Activated CD4-positive, CD25-positive, alpha-beta regulatory T cell treated with anti-CD3 and anti-CD28 coated beads, Interleukin-2, amount 50 U/mL, for 24 hours (primary cell): ENCODE measurements around the gene OXSR1.
A peak's percentile ranks its signal among the peaks of the same experiment; 100 is the strongest.
"Not testable (repeated sequence)": the region's sequence is repeated elsewhere in the genome, so short reads cannot be mapped to it uniquely, and the experiment has no call there.

ENCODE experiments used
- ATAC-seq, 2 donors: fragments of 150-1000 bp; cut with Tn5 transposase; one replicate each; pipeline ENCODE4 v1.10.0; 2021; ENCODE audit warnings: mild to moderate bottlenecking in 1 of 2, moderate library complexity in 1 of 2

OXSR1 gene

GRCh38 chr3:38128303-38128655 is 37.1 kb upstream of the OXSR1 start:
- no peak for ATAC-seq

GRCh38 chr3:38129058-38129457 is 36.3 kb upstream of the OXSR1 start:
- no peak for ATAC-seq

GRCh38 chr3:38130631-38131065 is 34.7 kb upstream of the OXSR1 start:
- ATAC-seq, result no peak

GRCh38 chr3:38131621-38132369 is 33.5 kb upstream of the OXSR1 start:
- no peak for ATAC-seq

- ATAC-seq, result no peak
Observed at GRCh38 chr3:38133209-38133556, 32.2 kb upstream of the OXSR1 start.

GRCh38 chr3:38133557-38134405 is 31.6 kb upstream of the OXSR1 start:
- no peak for ATAC-seq

GRCh38 chr3:38134517-38135143 is 30.7 kb upstream of the OXSR1 start:
- ATAC-seq, result not testable (repeated sequence)

- not testable (repeated sequence) for ATAC-seq
Observed at GRCh38 chr3:38135621-38136277, 29.6 kb upstream of the OXSR1 start.

GRCh38 chr3:38136393-38136776 is 29.0 kb upstream of the OXSR1 start:
- ATAC-seq, result no peak

- peak; percentile 96 for ATAC-seq
Observed at GRCh38 chr3:38136777-38137614, 28.3 kb upstream of the OXSR1 start, which contains the start of gene ACAA1. Gene ACAA1, minus strand, starts transcription at chr3:38137127. Its CDS starts 92 bp downstream, at chr3:38137035.

GRCh38 chr3:38137615-38138348 is 27.6 kb upstream of the OXSR1 start:
- ATAC-seq, result no peak

- ATAC-seq, result peak; percentile 46 to 48
Observed at GRCh38 chr3:38138349-38139190, 26.8 kb upstream of the OXSR1 start, which contains the start of gene MYD88. Gene MYD88, plus strand, starts transcription at chr3:38138661. Its CDS starts 40 bp downstream, at chr3:38138701.

- no peak for ATAC-seq
Observed at GRCh38 chr3:38139191-38139590, 26.1 kb upstream of the OXSR1 start.

- no peak for ATAC-seq
Observed at GRCh38 chr3:38139652-38140051, 25.7 kb upstream of the OXSR1 start.

GRCh38 chr3:38140326-38141172 is 24.8 kb upstream of the OXSR1 start:
- ATAC-seq, result no peak

- ATAC-seq, result no peak
Observed at GRCh38 chr3:38141173-38141951, 24.0 kb upstream of the OXSR1 start.

- no peak for ATAC-seq
Observed at GRCh38 chr3:38141952-38142273, 23.4 kb upstream of the OXSR1 start.

GRCh38 chr3:38142959-38143358 is 22.4 kb upstream of the OXSR1 start:
- ATAC-seq, result no peak

- no peak for ATAC-seq
Observed at GRCh38 chr3:38143511-38143910, 21.8 kb upstream of the OXSR1 start.
